ENCODE data around the gene RGS13.

RGS13 gene

GRCh38 chr1:192635939-192636338 lies at the start of gene RGS13:
Gene RGS13, plus strand, starts transcription at chr1:192636147. Its CDS starts 8,188 bp downstream, at chr1:192644335.
- no peak for DNase-seq

- no peak for DNase-seq
Measured at GRCh38 chr1:192587386-192588266, 48.3 kb upstream of the RGS13 start.

GRCh38 chr1:192588546-192588945 lies 47.4 kb upstream of the RGS13 start:
- DNase-seq = no peak

GRCh38 chr1:192589813-192590212 lies 46.1 kb upstream of the RGS13 start:
- DNase-seq = no peak

GRCh38 chr1:192592517-192592916 lies 43.4 kb upstream of the RGS13 start:
- DNase-seq = no peak

- no peak for DNase-seq
Measured at GRCh38 chr1:192592981-192593708, 42.8 kb upstream of the RGS13 start.

GRCh38 chr1:192595299-192595698 lies 40.6 kb upstream of the RGS13 start:
- no peak for DNase-seq

GRCh38 chr1:192598589-192598988 lies 37.4 kb upstream of the RGS13 start:
- DNase-seq = no peak

GRCh38 chr1:192600275-192600674 lies 35.7 kb upstream of the RGS13 start:
- DNase-seq = no peak

- no peak for DNase-seq
Measured at GRCh38 chr1:192601143-192601542, 34.8 kb upstream of the RGS13 start.

GRCh38 chr1:192601567-192601966 lies 34.4 kb upstream of the RGS13 start:
- DNase-seq = no peak

- DNase-seq = no peak
Measured at GRCh38 chr1:192602757-192603156, 33.2 kb upstream of the RGS13 start.

- DNase-seq = no peak
Measured at GRCh38 chr1:192603218-192603787, 32.6 kb upstream of the RGS13 start.

GRCh38 chr1:192604979-192605620 lies 30.8 kb upstream of the RGS13 start:
- peak; percentile 38 for DNase-seq

- DNase-seq = no peak
Measured at GRCh38 chr1:192608671-192609070, 27.3 kb upstream of the RGS13 start.

GRCh38 chr1:192609110-192610079 lies 26.6 kb upstream of the RGS13 start:
- peak; percentile 77 for DNase-seq

GRCh38 chr1:192610112-192610889 lies 25.6 kb upstream of the RGS13 start:
- peak; percentile 56 for DNase-seq

GRCh38 chr1:192615055-192615454 lies 20.9 kb upstream of the RGS13 start:
- DNase-seq = no peak

GRCh38 chr1:192620071-192620635 lies 15.8 kb upstream of the RGS13 start:
- no peak for DNase-seq

GRCh38 chr1:192626366-192627179 lies 9.4 kb upstream of the RGS13 start:
- DNase-seq = no peak

All from CD4-positive, alpha-beta T cell treated with Interleukin-10 for 1 hour (primary cell).